ENCODE data around the gene IGLL1. TPM values are rescaled to one million over a fixed set of nuclear protein-coding genes. Genes with fewer than 3 reads are reported as not detected.
"Not testable (repeated sequence)": the region's sequence is repeated elsewhere in the genome, so short reads cannot be mapped to it uniquely, and the experiment has no call there.

The IGLL1 gene
- total RNA-seq, 4 donors from 2014 or later: not detected

DNA sequence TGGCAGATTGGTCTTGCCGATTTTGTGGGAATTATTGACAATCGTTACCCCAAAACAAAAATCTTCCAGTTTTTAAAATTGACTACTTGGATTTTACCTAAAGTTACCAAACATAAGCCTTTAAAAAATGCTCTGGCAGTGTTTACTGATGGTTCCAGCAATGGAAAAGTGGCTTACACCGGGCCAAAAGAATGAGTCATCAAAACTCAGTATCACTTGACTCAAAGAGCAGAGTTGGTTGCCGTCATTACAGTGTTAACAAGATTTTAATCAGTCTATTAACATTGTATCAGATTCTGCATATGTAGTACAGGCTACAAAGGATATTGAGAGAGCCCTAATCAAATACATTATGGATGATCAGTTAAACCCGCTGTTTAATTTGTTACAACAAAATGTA, 37.2 kb downstream of the IGLL1 start:
- TF ChIP-seq, protein P1, sequence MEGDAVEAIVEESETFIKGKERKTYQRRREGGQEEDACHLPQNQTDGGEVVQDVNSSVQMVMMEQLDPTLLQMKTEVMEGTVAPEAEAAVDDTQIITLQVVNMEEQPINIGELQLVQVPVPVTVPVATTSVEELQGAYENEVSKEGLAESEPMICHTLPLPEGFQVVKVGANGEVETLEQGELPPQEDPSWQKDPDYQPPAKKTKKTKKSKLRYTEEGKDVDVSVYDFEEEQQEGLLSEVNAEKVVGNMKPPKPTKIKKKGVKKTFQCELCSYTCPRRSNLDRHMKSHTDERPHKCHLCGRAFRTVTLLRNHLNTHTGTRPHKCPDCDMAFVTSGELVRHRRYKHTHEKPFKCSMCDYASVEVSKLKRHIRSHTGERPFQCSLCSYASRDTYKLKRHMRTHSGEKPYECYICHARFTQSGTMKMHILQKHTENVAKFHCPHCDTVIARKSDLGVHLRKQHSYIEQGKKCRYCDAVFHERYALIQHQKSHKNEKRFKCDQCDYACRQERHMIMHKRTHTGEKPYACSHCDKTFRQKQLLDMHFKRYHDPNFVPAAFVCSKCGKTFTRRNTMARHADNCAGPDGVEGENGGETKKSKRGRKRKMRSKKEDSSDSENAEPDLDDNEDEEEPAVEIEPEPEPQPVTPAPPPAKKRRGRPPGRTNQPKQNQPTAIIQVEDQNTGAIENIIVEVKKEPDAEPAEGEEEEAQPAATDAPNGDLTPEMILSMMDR (IDR thresholded peaks at IDR 0.05): no peak
- ATAC-seq (ENCODE audit: low FRiP score) (no peak), DNase-seq (ENCODE audit: low spot score) (no peak)

DNA sequence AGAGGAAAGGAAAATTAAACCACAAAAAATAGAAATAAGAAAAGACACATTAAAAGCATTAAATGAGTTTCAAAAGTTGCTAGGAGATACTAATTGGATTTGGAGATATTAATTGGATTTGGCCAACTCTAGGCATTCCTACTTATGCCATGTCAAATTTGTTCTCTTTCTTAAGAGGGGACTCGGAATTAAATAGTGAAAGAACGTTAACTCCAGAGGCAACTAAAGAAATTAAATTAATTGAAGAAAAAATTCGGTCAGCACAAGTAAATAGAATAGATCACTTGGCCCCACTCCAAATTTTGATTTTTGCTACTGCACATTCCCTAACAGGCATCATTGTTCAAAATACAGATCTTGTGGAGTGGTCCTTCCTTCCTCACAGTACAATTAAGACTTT, 37.7 kb downstream of the IGLL1 start:
- not testable (repeated sequence) for ATAC-seq (ENCODE audit: low FRiP score); DNase-seq (ENCODE audit: low spot score)

DNA sequence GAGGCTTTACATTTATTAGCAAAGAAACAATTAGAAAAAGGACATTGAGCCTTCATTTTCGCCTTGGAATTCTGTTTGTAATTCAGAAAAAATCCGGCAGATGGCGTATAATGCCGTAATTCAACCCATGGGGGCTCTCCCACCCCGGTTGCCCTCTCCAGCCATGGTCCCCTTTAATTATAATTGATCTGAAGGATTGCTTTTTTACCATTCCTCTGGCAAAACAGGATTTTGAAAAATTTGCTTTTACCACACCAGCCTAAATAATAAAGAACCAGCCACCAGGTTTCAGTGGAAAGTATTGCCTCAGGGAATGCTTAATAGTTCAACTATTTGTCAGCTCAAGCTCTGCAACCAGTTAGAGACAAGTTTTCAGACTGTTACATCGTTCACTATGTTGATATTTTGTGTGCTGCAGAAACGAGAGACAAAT, 38.2 kb downstream of the IGLL1 start:
- TF ChIP-seq, protein P1 (IDR thresholded peaks at IDR 0.05): peak in 1 of 3 donors; percentile 27
- not testable (repeated sequence) for DNase-seq (ENCODE audit: low spot score)

DNA sequence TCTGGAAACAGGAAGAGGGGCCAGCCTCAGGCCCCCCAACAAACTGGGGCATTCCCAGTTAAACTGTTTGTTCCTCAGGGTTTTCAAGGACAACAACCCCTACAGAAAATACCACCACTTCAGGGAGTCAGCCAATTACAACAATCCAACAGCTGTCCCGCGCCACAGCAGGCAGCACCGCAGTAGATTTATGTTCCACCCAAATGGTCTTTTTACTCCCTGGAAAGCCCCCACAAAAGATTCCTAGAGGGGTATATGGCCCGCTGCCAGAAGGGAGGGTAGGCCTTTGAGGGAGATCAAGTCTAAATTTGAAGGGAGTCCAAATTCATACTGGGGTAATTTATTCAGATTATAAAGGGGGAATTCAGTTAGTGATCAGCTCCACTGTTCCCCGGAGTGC, 39.3 kb downstream of the IGLL1 start:
- ATAC-seq (ENCODE audit: low FRiP score); DNase-seq (ENCODE audit: low spot score): not testable (repeated sequence)

More for the DNA sequence above, 38.2 kb downstream of the IGLL1 start:
- not testable (repeated sequence) for ATAC-seq (ENCODE audit: low FRiP score)

GRCh38 chr22:23539839-23540198, 40.3 kb downstream of the IGLL1 start:
- not testable (repeated sequence) for ATAC-seq (ENCODE audit: low FRiP score); DNase-seq (ENCODE audit: low spot score)

GRCh38 chr22:23539135-23539838, 40.8 kb downstream of the IGLL1 start:
- DNase-seq (ENCODE audit: low spot score): peak; percentile 60
- peak; percentile 89 for ATAC-seq (ENCODE audit: low FRiP score)
- TF ChIP-seq, protein P1 (IDR thresholded peaks at IDR 0.05): peak in 2 of 3 donors; percentile 66 to 80

DNA sequence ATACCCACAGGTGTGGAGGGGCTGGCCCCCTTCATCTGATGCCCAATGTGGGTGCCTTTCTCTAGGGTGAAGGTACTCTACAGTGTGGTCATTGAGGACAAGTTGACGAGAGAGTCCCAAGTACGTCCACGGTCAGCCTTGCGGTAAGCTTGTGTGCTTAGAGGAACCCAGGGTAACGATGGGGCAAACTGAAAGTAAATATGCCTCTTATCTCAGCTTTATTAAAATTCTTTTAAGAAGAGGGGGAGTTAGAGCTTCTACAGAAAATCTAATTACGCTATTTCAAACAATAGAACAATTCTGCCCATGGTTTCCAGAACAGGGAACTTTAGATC, 41.4 kb downstream of the IGLL1 start:
- DNase-seq (ENCODE audit: low spot score); ATAC-seq (ENCODE audit: low FRiP score): not testable (repeated sequence)

DNA sequence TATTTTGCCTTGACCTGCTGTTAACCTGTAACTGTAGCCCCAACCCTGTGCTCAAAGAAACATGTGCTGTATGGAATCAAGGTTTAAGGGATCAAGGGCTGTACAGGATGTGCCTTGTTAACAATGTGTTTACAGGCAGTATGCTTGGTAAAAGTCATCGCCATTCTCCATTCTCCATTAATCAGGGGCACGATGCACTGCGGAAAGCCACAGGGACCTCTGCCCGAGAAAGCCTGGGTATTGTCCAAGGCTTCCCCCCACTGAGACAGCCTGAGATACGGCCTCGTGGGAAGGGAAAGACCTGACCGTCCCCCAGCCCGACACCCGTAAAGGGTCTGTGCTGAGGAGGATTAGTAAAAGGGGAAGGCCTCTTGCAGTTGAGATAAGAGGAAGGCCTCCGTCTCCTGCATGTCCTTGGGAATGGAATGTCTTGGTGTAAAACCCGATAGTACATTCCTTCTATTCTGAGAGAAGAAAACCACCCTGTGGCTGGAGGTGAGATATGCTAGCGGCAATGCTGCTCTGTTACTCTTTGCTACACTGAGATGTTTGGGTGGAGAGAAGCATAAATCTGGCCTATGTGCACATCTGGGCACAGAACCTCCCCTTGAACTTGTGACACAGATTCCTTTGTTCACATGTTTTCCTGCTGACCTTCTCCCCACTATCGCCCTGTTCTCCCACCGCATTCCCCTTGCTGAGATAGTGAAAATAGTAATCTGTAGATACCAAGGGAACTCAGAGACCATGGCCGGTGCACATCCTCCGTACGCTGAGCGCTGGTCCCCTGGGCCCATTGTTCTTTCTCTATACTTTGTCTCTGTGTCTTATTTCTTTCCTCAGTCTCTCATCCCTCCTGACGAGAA, 42.0 kb downstream of the IGLL1 start:
- ATAC-seq (ENCODE audit: low FRiP score); DNase-seq (ENCODE audit: low spot score): not testable (repeated sequence)

DNA sequence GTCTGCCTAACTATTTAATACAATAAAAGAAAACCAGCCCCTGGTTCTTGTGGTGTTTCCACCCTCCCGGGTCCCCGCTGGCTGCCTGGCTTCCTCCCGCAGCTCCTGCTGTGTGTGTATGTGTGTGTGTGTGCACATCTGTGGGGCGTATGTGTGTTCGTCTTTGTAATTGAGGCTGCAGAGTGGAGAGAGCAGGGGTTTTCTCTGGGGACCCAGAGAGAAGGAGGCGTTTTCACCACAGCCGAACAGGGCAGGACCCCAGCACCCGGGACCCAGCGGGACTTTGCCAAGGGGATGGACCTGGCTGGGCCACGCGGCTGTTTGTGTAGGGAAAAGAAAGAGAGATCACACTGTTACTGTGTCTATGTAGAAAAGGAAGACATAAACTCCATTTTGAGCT, 42.7 kb downstream of the IGLL1 start:
- ATAC-seq (ENCODE audit: low FRiP score): no peak
- TF ChIP-seq, protein P1 (IDR thresholded peaks at IDR 0.05): no peak
- no peak for DNase-seq (ENCODE audit: low spot score)
